H9 (cell line): Measurements from ENCODE around the gene NGF. TPM values are rescaled to one million over a fixed set of nuclear protein-coding genes. Genes with fewer than 3 reads are reported as not detected.
"Not testable (repeated sequence)": the region's sequence is repeated elsewhere in the genome, so short reads cannot be mapped to it uniquely, and the experiment has no call there.

Source experiments
- DNase-seq: peaks from one replicate; pipeline ENCODE4 v3.0.0-alpha.2; 2017
- H2AFZ ChIP-seq: one replicate; pipeline ENCODE4 v1.6.1; 2013; ENCODE audit warnings: mild to moderate bottlenecking, low read length, control low read depth, moderate library complexity
- H2AK5ac ChIP-seq: 2 replicates; pipeline ENCODE4 v1.6.1; 2013; ENCODE audit warnings: low read length, control low read depth, mixed read lengths; ENCODE audit not compliant: insufficient read length
- H2BK120ac ChIP-seq: one replicate; pipeline ENCODE4 v1.6.1; 2013; ENCODE audit warnings: low read depth, mild to moderate bottlenecking, low read length, control low read depth, inconsistent platforms; ENCODE audit not compliant: poor library complexity, severe bottlenecking
- H2BK12ac ChIP-seq: 2 replicates; pipeline ENCODE4 v1.6.1; 2013; ENCODE audit warnings: low read length, control low read depth, mixed read lengths, low read depth; ENCODE audit not compliant: insufficient read length
- H2BK15ac ChIP-seq: 2 replicates; pipeline ENCODE4 v1.6.1; 2013; ENCODE audit warnings: low read depth, low read length, control low read depth
- H2BK20ac ChIP-seq: one replicate; pipeline ENCODE4 v1.6.1; 2013; ENCODE audit warnings: low read depth, mild to moderate bottlenecking, low read length, control low read depth, inconsistent platforms; ENCODE audit not compliant: poor library complexity, severe bottlenecking
- H2BK5ac ChIP-seq: 2 replicates; pipeline ENCODE4 v1.6.1; 2013; ENCODE audit warnings: low read length, control low read depth, mixed read lengths; ENCODE audit not compliant: insufficient read length
- H3K14ac ChIP-seq: 2 replicates; pipeline ENCODE4 v1.6.1; 2013; ENCODE audit warnings: low read length, control low read depth; ENCODE audit not compliant: insufficient read depth
- H3K18ac ChIP-seq: 2 replicates; pipeline ENCODE4 v1.6.1; 2013; ENCODE audit warnings: low read depth, mild to moderate bottlenecking, mixed read lengths, low read length, control low read depth; ENCODE audit not compliant: insufficient read length
- H3K23ac ChIP-seq: 2 replicates; pipeline ENCODE4 v1.6.1; 2013; ENCODE audit warnings: low read length, control low read depth, mixed read lengths, low read depth; ENCODE audit not compliant: insufficient read length
- H3K23me2 ChIP-seq: 2 replicates; pipeline ENCODE4 v1.6.1; 2013; ENCODE audit warnings: low read depth, mild to moderate bottlenecking, mixed read lengths, low read length, control low read depth; ENCODE audit not compliant: insufficient read length, poor library complexity, severe bottlenecking
- H3K27ac ChIP-seq: 2 replicates; pipeline ENCODE4 v1.5.1; 2013; ENCODE audit warnings: low read length, control low read depth, mixed read lengths, low read depth; ENCODE audit not compliant: insufficient read length
- H3K27me3 ChIP-seq: 2 replicates; pipeline ENCODE4 v1.6.1; 2013; ENCODE audit warnings: low read length, control low read depth, inconsistent platforms; ENCODE audit not compliant: insufficient read depth
- H3K4ac ChIP-seq: 2 replicates; pipeline ENCODE4 v1.6.1; 2013; ENCODE audit warnings: low read depth, mild to moderate bottlenecking, control low read depth, inconsistent platforms, low read length, moderate library complexity
- H3K4me1 ChIP-seq: 2 replicates; pipeline ENCODE4 v1.6.1; 2013; ENCODE audit warnings: low read length, control low read depth, inconsistent platforms; ENCODE audit not compliant: insufficient read depth
- H3K4me2 ChIP-seq: 2 replicates; pipeline ENCODE4 v1.6.1; 2013; ENCODE audit warnings: low read length, control low read depth, mixed read lengths; ENCODE audit not compliant: insufficient read length, insufficient read depth
- H3K56ac ChIP-seq: 2 replicates; pipeline ENCODE4 v1.6.1; 2013; ENCODE audit warnings: low read depth, mild to moderate bottlenecking, mixed read lengths, low read length, control low read depth; ENCODE audit not compliant: insufficient read length
- H3K79me1 ChIP-seq: 2 replicates; pipeline ENCODE4 v1.6.1; 2013; ENCODE audit warnings: low read depth, mild to moderate bottlenecking, moderate library complexity, low read length, control low read depth, inconsistent platforms; ENCODE audit not compliant: insufficient read depth, poor library complexity, severe bottlenecking
- H3K79me2 ChIP-seq: 2 replicates; pipeline ENCODE4 v1.6.1; 2013; ENCODE audit warnings: low read length, control low read depth, inconsistent platforms; ENCODE audit not compliant: insufficient read depth
- H3K9ac ChIP-seq: 2 replicates; pipeline ENCODE4 v1.6.1; 2013; ENCODE audit warnings: low read length, control low read depth, mixed read lengths; ENCODE audit not compliant: insufficient read length; ENCODE audit errors: extremely low read depth
- H3K9me3 ChIP-seq: one replicate; pipeline ENCODE4 v1.6.1; 2013; ENCODE audit warnings: low read depth, low read length, inconsistent platforms; ENCODE audit not compliant: control insufficient read depth
- H3T11ph ChIP-seq: one replicate; pipeline ENCODE4 v1.6.1; 2013; ENCODE audit warnings: mild to moderate bottlenecking, low read length, control low read depth, inconsistent platforms
- H4K20me1 ChIP-seq: one replicate; pipeline ENCODE4 v1.6.1; 2013; ENCODE audit not compliant: control insufficient read depth, insufficient read length, insufficient read depth
- H4K5ac ChIP-seq: 2 replicates; pipeline ENCODE4 v1.6.1; 2013; ENCODE audit warnings: low read depth, mild to moderate bottlenecking, mixed read lengths, low read length, control low read depth; ENCODE audit not compliant: insufficient read length
- H4K8ac ChIP-seq: replicated peaks from 2 replicates; pipeline ENCODE4 v1.6.1; 2013; ENCODE audit warnings: low read length, control low read depth, mixed read lengths, low read depth; ENCODE audit not compliant: insufficient read length
- H4K91ac ChIP-seq: 2 replicates; pipeline ENCODE4 v1.6.1; 2013; ENCODE audit warnings: low read depth, mild to moderate bottlenecking, moderate library complexity, mixed read lengths, low read length, control low read depth; ENCODE audit not compliant: insufficient read length
- H3K27ac Mint-ChIP-seq, 3 experiments: 2 replicates in 2 of 3; 3 replicates in 1 of 3; pipeline ENCODE4 v1.8.0; 2020 to 2021; ENCODE audit warnings: mixed read lengths in 3 of 3, mild to moderate bottlenecking in 1 of 3, moderate library complexity in 1 of 3
- H3K27me3 Mint-ChIP-seq: 2 replicates; pipeline ENCODE4 v1.8.0; 2021; ENCODE audit warnings: low read depth, mild to moderate bottlenecking, moderate library complexity, mixed read lengths
- H3K36me3 Mint-ChIP-seq, 3 experiments: 2 replicates in 2 of 3; 3 replicates in 1 of 3; pipeline ENCODE4 v1.8.0; 2020 to 2021; ENCODE audit warnings: low read depth in 3 of 3, mixed read lengths in 3 of 3; ENCODE audit not compliant: insufficient read depth in 1 of 3
- H3K4me1 Mint-ChIP-seq, 2 experiments: 2 replicates each; pipeline ENCODE4 v1.8.0; 2020; ENCODE audit warnings: mixed read lengths in 2 of 2
- H3K4me3 Mint-ChIP-seq, 2 experiments: 2 replicates in 1 of 2; 3 replicates in 1 of 2; pipeline ENCODE4 v1.8.0; 2020 to 2021; ENCODE audit warnings: mild to moderate bottlenecking in 2 of 2, mixed read lengths in 2 of 2, moderate library complexity in 1 of 2
- H3K9me3 Mint-ChIP-seq, 2 experiments: 2 replicates in 1 of 2; 3 replicates in 1 of 2; pipeline ENCODE4 v1.8.0; 2020; ENCODE audit warnings: mild to moderate bottlenecking in 2 of 2, mixed read lengths in 2 of 2, moderate library complexity in 1 of 2
- CTCF ChIP-seq: fragments of 200-600 bp; sonication (generic); conservative IDR thresholded peaks from 3 replicates; pipeline ENCODE4 v1.8.0; 2021; ENCODE audit warnings: antibody characterized with exemption, mild to moderate bottlenecking
- WGBS: extraction: QIAGEN DNeasy Blood & Tissue Kit; methylation state at CpG from one replicate; pipeline ENCODE4 v1.1.7; 2013; ENCODE audit warnings: missing lambda C conversion rate, low lambda C conversion rate, mixed read lengths; ENCODE audit not compliant: insufficient read length; ENCODE audit errors: extremely low coverage; 5-methylcytosine and 5-hydroxymethylcytosine counted together
- total RNA-seq: library from RNA; stranded (reverse); gene quantifications from 2 replicates; pipeline ENCODE4 v1.2.1, GENCODE V29; 2021

NGF gene
- total RNA-seq, 1 experiment from 2014 or later: 0.22 TPM

- H3K23me2 ChIP-seq: no peaks in the 10 kb centered on the region
- H2BK5ac ChIP-seq: no peak overlapping the region
- no peak overlapping the region for H2BK120ac ChIP-seq
- peaks cover 24 to 26% of the 10 kb centered on the region in 2 experiments for H3K9me3 Mint-ChIP-seq
- no peak overlapping the region for H3K56ac ChIP-seq
- H3T11ph ChIP-seq: no peak overlapping the region
- H3K79me1 ChIP-seq: no peaks in the 10 kb centered on the region
- no peak overlapping the region for H3K4me3 Mint-ChIP-seq
- no peak overlapping the region for H4K8ac ChIP-seq
- TF ChIP-seq CTCF: no peak
- H3K23ac ChIP-seq: no peak overlapping the region
- no peak overlapping the region for H3K18ac ChIP-seq
- no peaks in the 10 kb centered on the region for H3K9me3 ChIP-seq
- no peak overlapping the region for H2AFZ ChIP-seq
- H3K27me3 Mint-ChIP-seq: peaks cover 5% of the 10 kb centered on the region
- H2AK5ac ChIP-seq: no peak overlapping the region
- no peak overlapping the region for H2BK12ac ChIP-seq
- no peak overlapping the region for H4K5ac ChIP-seq
- H3K27me3 ChIP-seq: no peaks in the 10 kb centered on the region
- no peak for DNase-seq
- H3K27ac Mint-ChIP-seq: no peak overlapping the region
- H3K14ac ChIP-seq: no peak overlapping the region
- H3K36me3 Mint-ChIP-seq: peaks cover 10% of the 10 kb centered on the region in 3 experiments
- no peak overlapping the region for H4K91ac ChIP-seq
- no peak overlapping the region for H2BK15ac ChIP-seq
- H4K20me1 ChIP-seq: no peaks in the 10 kb centered on the region
- H3K4me1 Mint-ChIP-seq: no peaks in the 10 kb centered on the region
- H3K4me1 ChIP-seq: no peaks in the 10 kb centered on the region
- no peak overlapping the region for H2BK20ac ChIP-seq
- no peak overlapping the region for H3K4ac ChIP-seq
- no peak overlapping the region for H3K27ac ChIP-seq
- H3K79me2 ChIP-seq: no peaks in the 10 kb centered on the region
- no peak overlapping the region for H3K4me2 ChIP-seq
- no peak overlapping the region for H3K9ac ChIP-seq
- WGBS: no CpG with 5 or more reads among the region's 1 CpG
These were observed 25.1 kb upstream of the NGF start for GRCh38 chr1:115363171-115363570.

DNA sequence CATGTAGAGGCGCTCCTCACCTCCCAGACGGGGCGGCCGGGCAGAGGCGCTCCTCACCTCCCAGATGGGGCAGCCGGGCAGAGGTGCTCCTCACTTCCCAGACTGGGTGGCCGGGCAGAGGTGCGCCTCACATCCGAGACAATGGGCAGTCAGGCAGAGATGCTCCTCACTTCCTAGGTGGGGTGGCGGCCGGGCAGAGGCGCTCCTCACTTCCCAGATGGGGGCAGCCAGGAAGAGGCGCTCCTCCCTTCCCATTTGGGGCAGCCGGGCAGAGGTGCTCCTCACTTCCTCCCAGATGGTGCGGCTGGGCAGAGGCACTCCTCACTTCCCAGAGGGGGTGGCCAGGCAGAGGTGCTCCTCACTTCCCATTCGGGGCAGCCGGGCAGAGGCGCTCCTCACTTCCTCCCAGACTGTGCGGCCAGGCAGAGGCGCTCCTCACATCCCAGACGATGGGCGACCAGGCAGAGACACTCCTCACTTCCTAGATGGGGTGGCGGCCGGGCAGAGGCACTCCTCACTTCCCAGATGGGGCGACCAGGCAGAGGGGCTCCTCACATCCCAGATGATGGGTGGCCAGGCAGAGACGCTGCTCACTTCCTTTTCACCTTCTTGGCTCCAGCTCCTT, 22.6 kb upstream of the NGF start:
- not testable (repeated sequence) for H3K27me3 Mint-ChIP-seq, H2BK20ac ChIP-seq

More for the DNA sequence above, 22.6 kb upstream of the NGF start:
- not testable (repeated sequence) for H4K8ac ChIP-seq, H4K91ac ChIP-seq, H3K4ac ChIP-seq, H2BK12ac ChIP-seq, H3K4me3 Mint-ChIP-seq, H3K9ac ChIP-seq, H2BK120ac ChIP-seq, H3K4me1 ChIP-seq, H3K79me2 ChIP-seq, H3T11ph ChIP-seq, H3K14ac ChIP-seq, DNase-seq, H3K18ac ChIP-seq, H3K23me2 ChIP-seq, H3K4me1 Mint-ChIP-seq, H4K5ac ChIP-seq, H3K9me3 ChIP-seq, H2AFZ ChIP-seq, H2BK15ac ChIP-seq, H2BK5ac ChIP-seq, H3K27ac Mint-ChIP-seq, H3K27ac ChIP-seq, H4K20me1 ChIP-seq, H3K23ac ChIP-seq, H3K27me3 ChIP-seq, H3K56ac ChIP-seq, H3K4me2 ChIP-seq, H2AK5ac ChIP-seq, H3K79me1 ChIP-seq
- no CpG with 5 or more reads among the region's 26 CpGs for WGBS
- Mint-ChIP-seq H3K9me3 (peaks cover 24 to 26% of the 10 kb centered on the region in 2 experiments), H3K36me3 (peaks cover 10% of the 10 kb centered on the region in 3 experiments)
